ENCODE measurements around the gene GTPBP4.

GRCh38 chr10:1064964-1065247 is 76.7 kb downstream of the GTPBP4 start:
- TF ChIP-seq EZH2 (IDR thresholded peaks at IDR 0.05; ENCODE audit: low read length) (no peak), CTCF (optimal IDR thresholded peaks at IDR 0.05 in 1 of 3, IDR thresholded peaks at IDR 0.05 in 1 of 3, conservative IDR thresholded peaks at IDR 0.05 in 1 of 3; ENCODE audit: extremely low read depth in 1 of 3, insufficient read depth in 2 of 3, low read length in 3 of 3) (no peak)
